Sigmoid colon (tissue), 7 donors: ENCODE data around the gene ADH1B. TPM values are rescaled to one million over a fixed set of nuclear protein-coding genes. Genes with fewer than 3 reads are reported as not detected.
A peak's percentile ranks its signal among the peaks of the same experiment; 100 is the strongest.

Experiments used
- DNase-seq: peaks from one replicate; pipeline ENCODE4 v3.0.0-alpha.2; 2019
- H3K27ac ChIP-seq, 4 donors: fragments of 200-600 bp; sonication (generic); one replicate each; pipeline ENCODE4 v1.5.1; 2016 to 2019; ENCODE audit warnings: mild to moderate bottlenecking in 1 of 4
- H3K27me3 ChIP-seq, 3 donors: fragments of 200-600 bp; sonication (generic); one replicate each; pipeline ENCODE4 v1.5.1; 2019; ENCODE audit warnings: mild to moderate bottlenecking in 1 of 3
- H3K36me3 ChIP-seq, 4 donors: fragments of 200-600 bp; sonication (generic); one replicate each; pipeline ENCODE4 v1.5.1; 2016 to 2019
- H3K4me1 ChIP-seq, 4 donors: fragments of 200-600 bp; sonication (generic); one replicate each; pipeline ENCODE4 v1.5.1; 2017 to 2019
- H3K4me3 ChIP-seq, 4 donors: fragments of 200-600 bp; sonication (generic); one replicate each; pipeline ENCODE4 v1.5.1; 2017 to 2019; ENCODE audit warnings: mild to moderate bottlenecking in 2 of 4, moderate library complexity in 1 of 4
- H3K9me3 ChIP-seq, 4 donors: fragments of 200-600 bp in 3 of 4; sonication (generic) in 3 of 4; one replicate each; pipeline versions ENCODE4 v1.5.1 to v1.6.1; 2013 to 2019
- CTCF ChIP-seq, 4 experiments: fragments of 450-650 bp in 3 of 4; fragments of 200-600 bp in 1 of 4; IDR thresholded peaks; one replicate each; pipeline ENCODE4 v1.5.1; 2016 to 2019; ENCODE audit warnings: antibody characterized with exemption in 4 of 4, mild to moderate bottlenecking in 3 of 4, moderate library complexity in 2 of 4
- EP300 ChIP-seq, 4 donors: sonication (generic); formaldehyde crosslinking; IDR thresholded peaks; one replicate each; pipeline ENCODE4 v1.6.1; 2017; ENCODE audit warnings: antibody characterized with exemption in 4 of 4
- POLR2A ChIP-seq, 2 donors: fragments of 450-650 bp; IDR thresholded peaks; one replicate each; pipeline ENCODE4 v1.6.1; 2016; ENCODE audit warnings: antibody characterized with exemption in 2 of 2, mild to moderate bottlenecking in 2 of 2, moderate library complexity in 2 of 2
- POLR2AphosphoS5 ChIP-seq, 4 donors: sonication (generic); formaldehyde crosslinking; IDR thresholded peaks; one replicate each; pipeline ENCODE4 v1.6.1; 2017; ENCODE audit warnings: antibody characterized with exemption in 4 of 4
- WGBS, 2 donors: extraction: QIAGEN DNeasy Blood & Tissue Kit; methylation state at CpG; one replicate each; pipeline ENCODE4 v1.1.7; 2013; 5-methylcytosine and 5-hydroxymethylcytosine counted together
- intact Hi-C: fragments of 100-400 bp; cut with DNase I; formaldehyde crosslinking; loops from one replicate; pipeline ENCODE4 v1.15.1; 2023
- polyA plus RNA-seq, 3 donors: library from polyadenylated mRNA; stranded (reverse); fragments of 200-250 nt; gene quantifications; one replicate each; pipeline ENCODE4 v1.2.3, GENCODE V29; 2013
- total RNA-seq, 4 donors: library from RNA; depleted of rRNA; stranded (reverse); fragments of >200 nt; gene quantifications; one replicate each; pipeline ENCODE4 v1.1.0, GENCODE V29; 2016
- donor health status: healthy with polysubstance abuse.
- donor health status: Bipolar disorder and iron deficiency.
- donor health status: healthy.

Gene ADH1B
- total and polyA plus RNA-seq, 7 donors: 35.4 to 906 (median 350) TPM

- H3K27ac ChIP-seq: no peak overlapping the region
- TF ChIP-seq POLR2A (IDR thresholded peaks at IDR 0.05): no peak
- no peak for TF ChIP-seq POLR2AphosphoS5 (IDR thresholded peaks at IDR 0.05)
- no peak for TF ChIP-seq CTCF (IDR thresholded peaks at IDR 0.05)
- TF ChIP-seq EP300 (IDR thresholded peaks at IDR 0.05): no peak
- no peak for DNase-seq
- WGBS, 2 donors: 92 to 95% methylated on average over 3 of the region's 3 CpGs
- no peak overlapping the region for H3K4me3 ChIP-seq
- H3K9me3 ChIP-seq: no peaks in the 10 kb centered on the region
- no peaks in the 10 kb centered on the region for H3K27me3 ChIP-seq
- H3K4me1 ChIP-seq: peaks cover 0 to 11% (median 3%) of the 10 kb centered on the region in 4 donors
- H3K36me3 ChIP-seq: no peaks in the 10 kb centered on the region
- intact Hi-C loops: no loop called here
Measured at GRCh38 chr4:99339172-99339571, 18.0 kb upstream of the ADH1B start.

- no peak for DNase-seq
- Histone ChIP-seq H3K27ac (peak overlapping the region in 3 of 4 donors; percentile 11 to 41 (median 32)), H3K27me3 (no peaks in the 10 kb centered on the region), H3K4me3 (no peak overlapping the region), H3K4me1 (peaks cover 0 to 11% (median 3%) of the 10 kb centered on the region in 4 donors), H3K36me3 (no peaks in the 10 kb centered on the region), H3K9me3 (no peaks in the 10 kb centered on the region)
- intact Hi-C loops: no loop called here
- WGBS, 2 donors: 65% methylated on average over 4 of the region's 4 CpGs
- TF ChIP-seq POLR2A (IDR thresholded peaks at IDR 0.05) (no peak), CTCF (IDR thresholded peaks at IDR 0.05) (no peak), EP300 (IDR thresholded peaks at IDR 0.05) (peak in 3 of 4 donors; percentile 25 to 47 (median 36)), POLR2AphosphoS5 (IDR thresholded peaks at IDR 0.05) (peak; percentile 61 to 84 (median 76))
Measured at GRCh38 chr4:99336553-99336952, 15.4 kb upstream of the ADH1B start.

- H3K36me3 ChIP-seq: no peaks in the 10 kb centered on the region
- DNase-seq: no peak
- H3K4me1 ChIP-seq: peaks cover 0 to 11% (median 3%) of the 10 kb centered on the region in 4 donors
- no peak overlapping the region for H3K27ac ChIP-seq
- H3K4me3 ChIP-seq: no peak overlapping the region
- intact Hi-C loops: no loop called here
- H3K27me3 ChIP-seq: no peaks in the 10 kb centered on the region
- no peak for TF ChIP-seq POLR2AphosphoS5 (IDR thresholded peaks at IDR 0.05)
- no peak for TF ChIP-seq POLR2A (IDR thresholded peaks at IDR 0.05)
- TF ChIP-seq EP300 (IDR thresholded peaks at IDR 0.05): no peak
- TF ChIP-seq CTCF (IDR thresholded peaks at IDR 0.05): no peak
- H3K9me3 ChIP-seq: no peaks in the 10 kb centered on the region
- WGBS, 2 donors: 30 to 76% methylated on average over 1 of the region's 1 CpG
Measured at GRCh38 chr4:99334880-99335279, 13.7 kb upstream of the ADH1B start.

- Histone ChIP-seq H3K27me3 (no peaks in the 10 kb centered on the region), H3K4me3 (no peak overlapping the region), H3K36me3 (no peaks in the 10 kb centered on the region), H3K9me3 (no peaks in the 10 kb centered on the region), H3K4me1 (peaks cover 0 to 4% (median 1%) of the 10 kb centered on the region in 4 donors), H3K27ac (peak overlapping the region in 2 of 4 donors; percentile 35 to 53)
- DNase-seq: no peak
- TF ChIP-seq POLR2AphosphoS5 (IDR thresholded peaks at IDR 0.05): no peak
- no peak for TF ChIP-seq CTCF (IDR thresholded peaks at IDR 0.05)
- no peak for TF ChIP-seq POLR2A (IDR thresholded peaks at IDR 0.05)
- TF ChIP-seq EP300 (IDR thresholded peaks at IDR 0.05): no peak
- intact Hi-C loops: no loop called here
- WGBS, 2 donors: 88 to 90% methylated on average over 3 of the region's 3 CpGs
Measured at GRCh38 chr4:99330648-99331047, 9.4 kb upstream of the ADH1B start.

GRCh38 chr4:99329876-99330275, 8.7 kb upstream of the ADH1B start:
- TF ChIP-seq POLR2AphosphoS5 (IDR thresholded peaks at IDR 0.05) (no peak), POLR2A (IDR thresholded peaks at IDR 0.05) (no peak), CTCF (IDR thresholded peaks at IDR 0.05) (no peak), EP300 (IDR thresholded peaks at IDR 0.05) (no peak)
- Histone ChIP-seq H3K4me1 (peaks cover 0 to 10% (median 7%) of the 10 kb centered on the region in 4 donors), H3K27ac (peak overlapping the region; percentile 20 to 53 (median 32)), H3K4me3 (no peak overlapping the region), H3K9me3 (no peaks in the 10 kb centered on the region), H3K27me3 (no peaks in the 10 kb centered on the region), H3K36me3 (no peaks in the 10 kb centered on the region)
- DNase-seq: no peak
- WGBS, 2 donors: 83% methylated on average over 2 of the region's 2 CpGs
- intact Hi-C loops: loop anchor here (5.0 kb wide), 1 partner anchor 52 kb away; no protein-coding TSS in a partner anchor
